WTC11 (cell line): ENCODE results near the gene TNFRSF13B. TPM values are rescaled to one million over a fixed set of nuclear protein-coding genes. Genes with fewer than 3 reads are reported as not detected.

Experiments
- ATAC-seq: fragments of 200-7000 bp; cut with Tn5 transposase; 2 replicates; pipeline ENCODE4 v1.10.0; 2021; ENCODE audit warnings: mild to moderate bottlenecking, moderate library complexity
- CTCF ChIA-PET: fragments of 300-600 bp; sonication (Branson Sonifier 250); formaldehyde crosslinking; loops from one replicate; lab custom pipeline; 2021; ENCODE audit warnings: antibody characterized with exemption; lab: Charles Lee
- POLR2A ChIA-PET: fragments of 350-600 bp; sonication (Branson Sonifier 250); formaldehyde crosslinking; loops from one replicate; lab custom pipeline; 2021; ENCODE audit warnings: antibody characterized with exemption; lab: Charles Lee
- DNase-seq: peaks from one replicate; pipeline ENCODE4 v3.0.0; 2021; ENCODE audit warnings: low spot score
- H3K27ac Mint-ChIP-seq: 2 replicates; pipeline ENCODE4 v1.8.0; 2021; ENCODE audit warnings: mixed read lengths
- H3K27me3 Mint-ChIP-seq: 2 replicates; pipeline ENCODE4 v1.8.0; 2021; ENCODE audit warnings: low read depth, mild to moderate bottlenecking, moderate library complexity, mixed read lengths
- H3K36me3 Mint-ChIP-seq: 2 replicates; pipeline ENCODE4 v1.8.0; 2021; ENCODE audit warnings: mixed read lengths
- H3K4me1 Mint-ChIP-seq: 2 replicates; pipeline ENCODE4 v1.8.0; 2022; ENCODE audit warnings: mixed read lengths
- H3K4me3 Mint-ChIP-seq: 2 replicates; pipeline ENCODE4 v1.8.0; 2021; ENCODE audit warnings: mild to moderate bottlenecking, moderate library complexity, mixed read lengths
- H3K9me3 Mint-ChIP-seq: 2 replicates; pipeline ENCODE4 v1.8.0; 2021; ENCODE audit warnings: mixed read lengths
- CBFB ChIP-seq: sonication (generic); formaldehyde crosslinking; IDR thresholded peaks from 2 replicates; pipeline ENCODE4 v1.8.1; 2022; ENCODE audit warnings: mild to moderate bottlenecking, low read depth, missing genetic modification reagents
- CREM ChIP-seq: sonication (generic); formaldehyde crosslinking; IDR thresholded peaks from 2 replicates; pipeline ENCODE4 v1.8.1; 2022; ENCODE audit warnings: mild to moderate bottlenecking, missing genetic modification reagents, moderate library complexity
- E2F1 ChIP-seq: sonication (generic); formaldehyde crosslinking; IDR thresholded peaks from 2 replicates; pipeline ENCODE4 v1.8.0; 2022; ENCODE audit warnings: mild to moderate bottlenecking, missing genetic modification reagents
- FOXP1 ChIP-seq: sonication (generic); formaldehyde crosslinking; IDR thresholded peaks from 2 replicates; pipeline ENCODE4 v1.8.0; 2022; ENCODE audit warnings: missing genetic modification reagents, mild to moderate bottlenecking, moderate library complexity, borderline replicate concordance
- GRHL2 ChIP-seq: fragments of 250-450 bp; sonication (Bioruptor Pico); IDR thresholded peaks from 2 replicates; pipeline ENCODE4 v1.8.0; 2022; ENCODE audit warnings: mild to moderate bottlenecking, moderate library complexity; ENCODE audit not compliant: insufficient replicate concordance, severe bottlenecking
- IRF2 ChIP-seq: sonication (generic); formaldehyde crosslinking; IDR thresholded peaks from 2 replicates; pipeline ENCODE4 v1.8.0; 2022; ENCODE audit warnings: low read depth, missing genetic modification reagents, borderline replicate concordance
- JAZF1 ChIP-seq: fragments of 250-450 bp; sonication (Bioruptor Pico); IDR thresholded peaks from 2 replicates; pipeline ENCODE4 v1.9.0; 2021; ENCODE audit warnings: moderate library complexity, mild to moderate bottlenecking, inconsistent platforms
- JUN ChIP-seq: sonication (generic); formaldehyde crosslinking; IDR thresholded peaks from 2 replicates; pipeline ENCODE4 v1.8.0; 2023; ENCODE audit warnings: mild to moderate bottlenecking, missing genetic modification reagents
- NR2C2 ChIP-seq: sonication (generic); formaldehyde crosslinking; IDR thresholded peaks from 2 replicates; pipeline ENCODE4 v1.8.0; 2022; ENCODE audit warnings: mild to moderate bottlenecking, missing genetic modification reagents
- NR3C1 ChIP-seq: sonication (generic); formaldehyde crosslinking; conservative IDR thresholded peaks from 2 replicates; pipeline ENCODE4 v1.8.1; 2023; ENCODE audit warnings: low read depth, mild to moderate bottlenecking, missing genetic modification reagents
- PRRX2 ChIP-seq: fragments of 250-450 bp; sonication (Bioruptor Pico); IDR thresholded peaks from 2 replicates; pipeline ENCODE4 v1.8.0; 2021; ENCODE audit warnings: mild to moderate bottlenecking
- RORB ChIP-seq: fragments of 250-450 bp; sonication (Bioruptor Pico); IDR thresholded peaks from 2 replicates; pipeline ENCODE4 v1.9.0; 2021; ENCODE audit warnings: mild to moderate bottlenecking
- ZNF121 ChIP-seq: sonication (generic); formaldehyde crosslinking; IDR thresholded peaks from 2 replicates; pipeline ENCODE4 v1.8.0; 2023; ENCODE audit warnings: missing genetic modification reagents
- ZNF232 ChIP-seq: sonication (generic); formaldehyde crosslinking; IDR thresholded peaks from 2 replicates; pipeline ENCODE4 v1.8.0; 2022; ENCODE audit warnings: mild to moderate bottlenecking, missing genetic modification reagents
- ZNF263 ChIP-seq: sonication (generic); formaldehyde crosslinking; IDR thresholded peaks from 2 replicates; pipeline ENCODE4 v1.8.1; 2022; ENCODE audit warnings: low read depth, mild to moderate bottlenecking, moderate library complexity, missing genetic modification reagents
- ZNF416 ChIP-seq: fragments of 250-450 bp; sonication (Bioruptor Pico); IDR thresholded peaks from 2 replicates; pipeline ENCODE4 v1.9.0; 2021; ENCODE audit warnings: mild to moderate bottlenecking, inconsistent platforms
- total RNA-seq: library from RNA; stranded (reverse); gene quantifications from 3 replicates; pipeline ENCODE4 v1.2.3, GENCODE V29; 2021
- TF ChIP-seq, protein P1 (sequence below): fragments of 250-450 bp; sonication (Bioruptor Pico); IDR thresholded peaks from 2 replicates; pipeline ENCODE4 v2.1.2; 2022; ENCODE audit warnings: mild to moderate bottlenecking, moderate library complexity
- TF ChIP-seq, protein P2 (sequence below): sonication (generic); formaldehyde crosslinking; IDR thresholded peaks from 2 replicates; pipeline ENCODE4 v1.8.1; 2022; ENCODE audit warnings: mild to moderate bottlenecking, moderate library complexity, missing genetic modification reagents
- TF ChIP-seq, protein P3 (sequence below): sonication (generic); formaldehyde crosslinking; IDR thresholded peaks from 2 replicates; pipeline ENCODE4 v1.8.0; 2022; ENCODE audit warnings: mild to moderate bottlenecking, missing genetic modification reagents
- TF ChIP-seq, protein P4 (sequence below): sonication (generic); formaldehyde crosslinking; IDR thresholded peaks from 2 replicates; pipeline ENCODE4 v1.8.1; 2022; ENCODE audit warnings: missing genetic modification reagents, borderline replicate concordance

The TNFRSF13B gene
- total RNA-seq, 1 experiment from 2014 or later, result not detected

- no peak overlapping the region for H3K4me3 Mint-ChIP-seq
- no peak overlapping the region for H3K27ac Mint-ChIP-seq
- no peaks in the 10 kb centered on the region for H3K4me1 Mint-ChIP-seq
- no peaks in the 10 kb centered on the region; the same call in 1 of the 2 replicates for H3K9me3 Mint-ChIP-seq
- CTCF ChIA-PET, result no interaction called here
- POLR2A ChIA-PET, result no interaction called here
- TF ChIP-seq, protein P1, sequence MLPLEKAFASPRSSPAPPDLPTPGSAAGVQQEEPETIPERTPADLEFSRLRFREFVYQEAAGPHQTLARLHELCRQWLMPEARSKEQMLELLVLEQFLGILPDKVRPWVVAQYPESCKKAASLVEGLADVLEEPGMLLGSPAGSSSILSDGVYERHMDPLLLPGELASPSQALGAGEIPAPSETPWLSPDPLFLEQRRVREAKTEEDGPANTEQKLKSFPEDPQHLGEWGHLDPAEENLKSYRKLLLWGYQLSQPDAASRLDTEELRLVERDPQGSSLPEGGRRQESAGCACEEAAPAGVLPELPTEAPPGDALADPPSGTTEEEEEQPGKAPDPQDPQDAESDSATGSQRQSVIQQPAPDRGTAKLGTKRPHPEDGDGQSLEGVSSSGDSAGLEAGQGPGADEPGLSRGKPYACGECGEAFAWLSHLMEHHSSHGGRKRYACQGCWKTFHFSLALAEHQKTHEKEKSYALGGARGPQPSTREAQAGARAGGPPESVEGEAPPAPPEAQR (CRISPR knock-in tag), result no peak
- no peak for TF ChIP-seq CREM (CRISPR knock-in tag)
- TF ChIP-seq GRHL2 (CRISPR knock-in tag), result no peak
- TF ChIP-seq NR2C2 (CRISPR knock-in tag), result no peak
- TF ChIP-seq, protein P2, sequence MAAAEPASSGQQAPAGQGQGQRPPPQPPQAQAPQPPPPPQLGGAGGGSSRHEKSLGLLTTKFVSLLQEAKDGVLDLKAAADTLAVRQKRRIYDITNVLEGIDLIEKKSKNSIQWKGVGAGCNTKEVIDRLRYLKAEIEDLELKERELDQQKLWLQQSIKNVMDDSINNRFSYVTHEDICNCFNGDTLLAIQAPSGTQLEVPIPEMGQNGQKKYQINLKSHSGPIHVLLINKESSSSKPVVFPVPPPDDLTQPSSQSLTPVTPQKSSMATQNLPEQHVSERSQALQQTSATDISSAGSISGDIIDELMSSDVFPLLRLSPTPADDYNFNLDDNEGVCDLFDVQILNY (CRISPR knock-in tag), result no peak
- no peak for TF ChIP-seq FOXP1
- TF ChIP-seq ZNF416 (CRISPR knock-in tag), result no peak
- DNase-seq (no peak), ATAC-seq (no peak)
- peaks cover 3% of the 10 kb centered on the region for H3K27me3 Mint-ChIP-seq
- H3K36me3 Mint-ChIP-seq, result no peaks in the 10 kb centered on the region
These were observed 17.4 kb downstream of the TNFRSF13B start for GRCh38 chr17:16954521-16954920.

- Mint-ChIP-seq H3K27ac (no peak overlapping the region), H3K4me3 (no peak overlapping the region), H3K27me3 (peaks cover 3% of the 10 kb centered on the region), H3K4me1 (no peaks in the 10 kb centered on the region), H3K9me3 (peaks cover 6% of the 10 kb centered on the region), H3K36me3 (peaks cover 3% of the 10 kb centered on the region)
- ATAC-seq (no peak), DNase-seq (no peak)
- POLR2A ChIA-PET, result no interaction called here
- no peak for TF ChIP-seq ZNF263 (CRISPR knock-in tag)
- TF ChIP-seq, protein P3, sequence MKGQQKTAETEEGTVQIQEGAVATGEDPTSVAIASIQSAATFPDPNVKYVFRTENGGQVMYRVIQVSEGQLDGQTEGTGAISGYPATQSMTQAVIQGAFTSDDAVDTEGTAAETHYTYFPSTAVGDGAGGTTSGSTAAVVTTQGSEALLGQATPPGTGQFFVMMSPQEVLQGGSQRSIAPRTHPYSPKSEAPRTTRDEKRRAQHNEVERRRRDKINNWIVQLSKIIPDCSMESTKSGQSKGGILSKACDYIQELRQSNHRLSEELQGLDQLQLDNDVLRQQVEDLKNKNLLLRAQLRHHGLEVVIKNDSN (CRISPR knock-in tag), result no peak
- TF ChIP-seq ZNF121, result no peak
- no peak for TF ChIP-seq NR3C1 (CRISPR knock-in tag)
- TF ChIP-seq ZNF232 (CRISPR knock-in tag), result no peak
- TF ChIP-seq RORB (CRISPR knock-in tag), result no peak
- TF ChIP-seq CBFB (CRISPR knock-in tag), result no peak
- no peak for TF ChIP-seq E2F1 (CRISPR knock-in tag)
- no peak for TF ChIP-seq FOXP1
- no peak for TF ChIP-seq PRRX2
- TF ChIP-seq, protein P4, sequence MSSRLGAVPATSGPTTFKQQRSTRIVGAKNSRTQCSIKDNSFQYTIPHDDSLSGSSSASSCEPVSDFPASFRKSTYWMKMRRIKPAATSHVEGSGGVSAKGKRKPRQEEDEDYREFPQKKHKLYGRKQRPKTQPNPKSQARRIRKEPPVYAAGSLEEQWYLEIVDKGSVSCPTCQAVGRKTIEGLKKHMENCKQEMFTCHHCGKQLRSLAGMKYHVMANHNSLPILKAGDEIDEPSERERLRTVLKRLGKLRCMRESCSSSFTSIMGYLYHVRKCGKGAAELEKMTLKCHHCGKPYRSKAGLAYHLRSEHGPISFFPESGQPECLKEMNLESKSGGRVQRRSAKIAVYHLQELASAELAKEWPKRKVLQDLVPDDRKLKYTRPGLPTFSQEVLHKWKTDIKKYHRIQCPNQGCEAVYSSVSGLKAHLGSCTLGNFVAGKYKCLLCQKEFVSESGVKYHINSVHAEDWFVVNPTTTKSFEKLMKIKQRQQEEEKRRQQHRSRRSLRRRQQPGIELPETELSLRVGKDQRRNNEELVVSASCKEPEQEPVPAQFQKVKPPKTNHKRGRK, result no peak
- no peak for TF ChIP-seq JAZF1 (CRISPR knock-in tag)
- TF ChIP-seq IRF2 (CRISPR knock-in tag), result no peak
- TF ChIP-seq JUN (CRISPR knock-in tag), result no peak
- CTCF ChIA-PET, result no interaction called here
These were observed 18.1 kb downstream of the TNFRSF13B start for GRCh38 chr17:16953841-16954240.
